Right lobe of liver (tissue), 6 donors: ENCODE measurements around the gene GAL3ST1. TPM values are rescaled to one million over a fixed set of nuclear protein-coding genes. Genes with fewer than 3 reads are reported as not detected.

ENCODE experiments used
- ATAC-seq, 4 donors: fragments of 200-7000 bp; cut with Tn5 transposase; one replicate each; pipeline ENCODE4 v1.9.1; 2020; ENCODE audit warnings: mild to moderate bottlenecking in 4 of 4, moderate library complexity in 4 of 4
- DNase-seq, 3 donors: peaks; one replicate each; pipeline ENCODE4 v3.0.0-alpha.2; 2020
- H3K27ac ChIP-seq, 3 donors: fragments of 200-600 bp; one replicate each; pipeline ENCODE4 v1.8.0; 2022
- H3K27me3 ChIP-seq, 2 donors: fragments of 200-600 bp; one replicate each; pipeline ENCODE4 v1.8.0; 2022
- H3K36me3 ChIP-seq, 4 donors: fragments of 200-600 bp; sonication (generic) in 1 of 4; one replicate each; pipeline versions ENCODE4 v1.5.1 to v1.8.0; 2017 to 2022; ENCODE audit warnings: control low read depth in 1 of 4
- H3K4me1 ChIP-seq, 4 donors: fragments of 200-600 bp; sonication (generic) in 1 of 4; one replicate each; pipeline versions ENCODE4 v1.5.1 to v1.8.0; 2017 to 2022; ENCODE audit warnings: control low read depth in 1 of 4
- H3K4me3 ChIP-seq, 3 donors: fragments of 200-600 bp; one replicate each; pipeline ENCODE4 v1.8.0; 2022
- H3K9me3 ChIP-seq, 4 donors: fragments of 200-600 bp; sonication (generic) in 1 of 4; one replicate each; pipeline versions ENCODE4 v1.5.1 to v1.8.0; 2017 to 2022; ENCODE audit warnings: control low read depth in 1 of 4
- POLR2A ChIP-seq: fragments of 450-650 bp; IDR thresholded peaks from one replicate; pipeline ENCODE4 v1.6.1; 2017; ENCODE audit warnings: antibody characterized with exemption, mild to moderate bottlenecking
- WGBS: methylation state at CpG from one replicate; pipeline ENCODE4 v1.1.6; 2018; ENCODE audit warnings: low coverage, low lambda C conversion rate; ENCODE audit not compliant: insufficient coverage; ENCODE audit errors: missing lambda C conversion rate; 5-methylcytosine and 5-hydroxymethylcytosine counted together
- intact Hi-C, 2 donors: fragments of 100-400 bp; cut with DNase I; formaldehyde crosslinking; loops; one replicate each; pipeline versions ENCODE4 v1.11.2 to v1.14.1; 2022
- total RNA-seq, 6 experiments: library from RNA; depleted of rRNA in 2 of 6; stranded (reverse); fragments of >200 nt in 2 of 6; fragmentation: NEBNext Ultra II Directional in 3 of 6; extraction: Animal tissue kit (Norgen Biotek cat#: 25700) in 3 of 6; gene quantifications; one replicate each; pipeline versions ENCODE4 v1.1.0 to v1.2.4, GENCODE V29; 2016 to 2023
- TF ChIP-seq, protein P1 (sequence below), 4 donors: fragments of 200-600 bp in 3 of 4; fragments of 450-650 bp in 1 of 4; IDR thresholded peaks; one replicate each; pipeline versions ENCODE4 v1.5.1 to v1.8.0; 2016 to 2022; ENCODE audit warnings: antibody characterized with exemption in 4 of 4, mild to moderate bottlenecking in 2 of 4
- donor health status: DM: no; HTN: yes; CAD: no.
- donor health status: DM: no; HTN: no; CAD: no.
- donor health status: DM: no; HTN: no; CAD: no.
- donor health status: DM: no; HTN: yes; CAD: no.
- donor health status: DM: no; HTN: yes; CAD: no.

GAL3ST1 gene
- total RNA-seq, 6 experiments from 2014 or later: 0.58 to 7.0 (median 3.3) TPM

GRCh38 chr22:30511911-30512310 is 62.6 kb downstream of the GAL3ST1 start:
- ATAC-seq (no peak), DNase-seq (no peak)
- TF ChIP-seq POLR2A: no peak
- TF ChIP-seq, protein P1, sequence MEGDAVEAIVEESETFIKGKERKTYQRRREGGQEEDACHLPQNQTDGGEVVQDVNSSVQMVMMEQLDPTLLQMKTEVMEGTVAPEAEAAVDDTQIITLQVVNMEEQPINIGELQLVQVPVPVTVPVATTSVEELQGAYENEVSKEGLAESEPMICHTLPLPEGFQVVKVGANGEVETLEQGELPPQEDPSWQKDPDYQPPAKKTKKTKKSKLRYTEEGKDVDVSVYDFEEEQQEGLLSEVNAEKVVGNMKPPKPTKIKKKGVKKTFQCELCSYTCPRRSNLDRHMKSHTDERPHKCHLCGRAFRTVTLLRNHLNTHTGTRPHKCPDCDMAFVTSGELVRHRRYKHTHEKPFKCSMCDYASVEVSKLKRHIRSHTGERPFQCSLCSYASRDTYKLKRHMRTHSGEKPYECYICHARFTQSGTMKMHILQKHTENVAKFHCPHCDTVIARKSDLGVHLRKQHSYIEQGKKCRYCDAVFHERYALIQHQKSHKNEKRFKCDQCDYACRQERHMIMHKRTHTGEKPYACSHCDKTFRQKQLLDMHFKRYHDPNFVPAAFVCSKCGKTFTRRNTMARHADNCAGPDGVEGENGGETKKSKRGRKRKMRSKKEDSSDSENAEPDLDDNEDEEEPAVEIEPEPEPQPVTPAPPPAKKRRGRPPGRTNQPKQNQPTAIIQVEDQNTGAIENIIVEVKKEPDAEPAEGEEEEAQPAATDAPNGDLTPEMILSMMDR (IDR thresholded peaks at IDR 0.05): no peak
- no peak overlapping the region for H3K4me3 ChIP-seq
- H3K27ac ChIP-seq: no peak overlapping the region
- H3K36me3 ChIP-seq: no peaks in the 10 kb centered on the region
- H3K4me1 ChIP-seq: peaks cover 0 to 4% (median 0%) of the 10 kb centered on the region in 4 donors
- no peaks in the 10 kb centered on the region for H3K9me3 ChIP-seq
- H3K27me3 ChIP-seq: no peaks in the 10 kb centered on the region
- 93% methylated on average over 6 of the region's 7 CpGs for WGBS
- intact Hi-C loops: no loop called here

DNA sequence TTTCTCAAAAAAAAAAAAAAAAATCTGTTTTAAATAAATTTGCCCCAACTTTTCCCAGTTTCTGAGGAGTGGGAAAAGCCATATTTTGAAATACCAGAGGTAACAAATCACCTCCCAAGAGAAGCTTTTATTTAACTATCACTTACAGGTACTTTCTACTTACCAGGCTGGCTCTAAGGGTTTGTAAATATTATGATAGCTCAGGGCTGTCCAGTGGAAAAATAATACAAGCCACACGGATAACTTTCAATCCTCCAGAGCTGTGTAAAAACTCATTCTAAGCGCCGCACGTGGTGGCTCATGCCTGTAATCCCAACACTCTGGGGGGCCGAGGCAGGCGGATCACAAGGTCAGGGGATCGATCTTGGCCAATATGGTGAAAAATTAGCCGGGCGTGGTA is 63.4 kb downstream of the GAL3ST1 start:
- no peak for TF ChIP-seq POLR2A
- TF ChIP-seq, protein P1 (IDR thresholded peaks at IDR 0.05): no peak
- DNase-seq (no peak), ATAC-seq (no peak)
- no peak overlapping the region for H3K27ac ChIP-seq
- H3K36me3 ChIP-seq: no peaks in the 10 kb centered on the region
- H3K27me3 ChIP-seq: no peaks in the 10 kb centered on the region
- intact Hi-C loops: no loop called here
- peaks cover 0 to 12% (median 0%) of the 10 kb centered on the region in 4 donors for H3K4me1 ChIP-seq
- WGBS: 86% methylated on average over 5 of the region's 9 CpGs
- H3K9me3 ChIP-seq: no peaks in the 10 kb centered on the region
- no peak overlapping the region for H3K4me3 ChIP-seq

DNA sequence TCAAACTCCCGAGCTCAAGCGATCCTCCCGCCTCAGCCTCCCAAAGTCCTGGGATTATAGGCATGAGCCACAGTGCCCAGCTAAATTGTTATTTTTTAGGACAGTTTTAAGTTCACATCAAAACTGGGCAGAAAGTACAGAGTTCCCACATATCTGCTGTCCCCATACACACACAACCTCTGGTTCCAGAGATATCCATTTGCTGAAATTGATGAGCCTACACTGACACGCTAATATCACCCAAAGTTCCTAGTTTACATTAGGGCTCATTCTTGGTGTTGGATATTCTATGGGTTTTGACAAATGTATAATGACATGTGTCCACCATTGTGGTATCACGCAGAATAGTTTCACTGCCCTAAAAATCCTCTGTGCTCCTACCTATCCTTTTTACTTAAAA is 66.2 kb downstream of the GAL3ST1 start:
- WGBS: 88% methylated on average over 4 of the region's 5 CpGs
- Histone ChIP-seq H3K36me3 (no peaks in the 10 kb centered on the region), H3K9me3 (no peaks in the 10 kb centered on the region), H3K27me3 (no peaks in the 10 kb centered on the region), H3K27ac (no peak overlapping the region), H3K4me1 (peaks cover 0 to 34% (median 4%) of the 10 kb centered on the region in 4 donors), H3K4me3 (no peak overlapping the region)
- TF ChIP-seq, protein P1 (IDR thresholded peaks at IDR 0.05): no peak
- no peak for TF ChIP-seq POLR2A
- intact Hi-C loops: no loop called here
- no peak for ATAC-seq
- no peak for DNase-seq

- Histone ChIP-seq H3K27ac (no peak overlapping the region), H3K27me3 (no peaks in the 10 kb centered on the region), H3K4me1 (peaks cover 0 to 36% (median 4%) of the 10 kb centered on the region in 4 donors), H3K4me3 (no peak overlapping the region), H3K36me3 (no peaks in the 10 kb centered on the region), H3K9me3 (no peaks in the 10 kb centered on the region)
- no peak for DNase-seq
- no peak for TF ChIP-seq POLR2A
- TF ChIP-seq, protein P1 (IDR thresholded peaks at IDR 0.05): no peak
- WGBS: 91% methylated on average over 4 of the region's 4 CpGs
- ATAC-seq: no peak
- intact Hi-C loops: no loop called here
Measured at GRCh38 chr22:30507670-30508069, 66.8 kb downstream of the GAL3ST1 start.

- H3K27ac ChIP-seq: no peak overlapping the region
- TF ChIP-seq POLR2A: no peak
- TF ChIP-seq, protein P1 (IDR thresholded peaks at IDR 0.05): no peak
- H3K36me3 ChIP-seq: no peaks in the 10 kb centered on the region
- H3K4me3 ChIP-seq: no peak overlapping the region
- peak; percentile 79 to 93 (median 91) for DNase-seq
- H3K9me3 ChIP-seq: no peaks in the 10 kb centered on the region
- intact Hi-C loops: no loop called here
- no peaks in the 10 kb centered on the region for H3K27me3 ChIP-seq
- 28% methylated on average over 6 of the region's 8 CpGs for WGBS
- peaks cover 0 to 36% (median 4%) of the 10 kb centered on the region in 4 donors for H3K4me1 ChIP-seq
- ATAC-seq: peak; percentile 58 to 68 (median 61)
Measured at GRCh38 chr22:30506507-30506968, 67.9 kb downstream of the GAL3ST1 start.
